Heart left ventricle (tissue), 16 donors: ENCODE measurements around the gene MAPKAP1. TPM values are rescaled to one million over a fixed set of nuclear protein-coding genes. Genes with fewer than 3 reads are reported as not detected.

Experiments used
- ATAC-seq, 4 donors: fragments of 200-7000 bp; cut with Tn5 transposase; one replicate each; pipeline ENCODE4 v1.9.1; 2020 to 2022; ENCODE audit warnings: moderate library complexity in 4 of 4, mild to moderate bottlenecking in 3 of 4, moderate number of reproducible peaks in 1 of 4
- DNase-seq, 5 donors: peaks; one replicate each; pipeline ENCODE4 v3.0.0-alpha.2; 2020
- H3K27ac ChIP-seq, 12 donors: fragments of 200-600 bp; sonication (generic) in 4 of 12; one replicate each; pipeline versions ENCODE4 v1.5.0 to v1.8.0; 2016 to 2022; ENCODE audit warnings: mild to moderate bottlenecking in 2 of 12
- H3K27me3 ChIP-seq, 9 donors: fragments of 200-600 bp; sonication (generic) in 2 of 9; one replicate each; pipeline versions ENCODE4 v1.5.1 to v1.8.0; 2016 to 2022; ENCODE audit warnings: mild to moderate bottlenecking in 3 of 9
- H3K36me3 ChIP-seq, 9 donors: fragments of 200-600 bp; sonication (generic) in 2 of 9; one replicate each; pipeline versions ENCODE4 v1.5.0 to v1.8.0; 2018 to 2022; ENCODE audit warnings: mild to moderate bottlenecking in 2 of 9
- H3K4me1 ChIP-seq, 12 donors: fragments of 200-600 bp; sonication (generic) in 4 of 12; one replicate each; pipeline versions ENCODE4 v1.5.0 to v1.8.0; 2016 to 2022; ENCODE audit warnings: mild to moderate bottlenecking in 3 of 12
- H3K4me3 ChIP-seq, 12 donors: fragments of 200-600 bp; sonication (generic) in 4 of 12; one replicate each; pipeline versions ENCODE4 v1.5.0 to v1.8.0; 2017 to 2022; ENCODE audit warnings: mild to moderate bottlenecking in 9 of 12, moderate library complexity in 4 of 12
- H3K9me3 ChIP-seq, 12 donors: fragments of 200-600 bp; sonication (generic) in 4 of 12; one replicate each; pipeline versions ENCODE4 v1.5.0 to v1.8.0; 2016 to 2022; ENCODE audit warnings: mild to moderate bottlenecking in 1 of 12
- CTCF ChIP-seq, 12 donors: fragments of 200-600 bp; sonication (generic) in 4 of 12; IDR thresholded peaks; one replicate each; pipeline versions ENCODE4 v1.5.0 to v1.8.0; 2018 to 2022; ENCODE audit warnings: antibody characterized with exemption in 12 of 12, mild to moderate bottlenecking in 5 of 12
- POLR2A ChIP-seq, 2 donors: fragments of 450-650 bp; IDR thresholded peaks; one replicate each; pipeline ENCODE4 v1.6.1; 2017; ENCODE audit warnings: antibody characterized with exemption in 2 of 2, mild to moderate bottlenecking in 2 of 2, moderate library complexity in 2 of 2
- WGBS, 4 donors: extraction: QIAGEN DNeasy Blood & Tissue Kit in 2 of 4; methylation state at CpG; one replicate each; pipeline versions ENCODE4 v1.1.5 to v1.1.7; 2013 to 2018; 5-methylcytosine and 5-hydroxymethylcytosine counted together
- intact Hi-C, 10 donors: fragments of 100-400 bp; cut with DNase I; formaldehyde crosslinking; loops; one replicate each; pipeline versions ENCODE4 v1.11.1 to v1.14.2; 2022
- polyA plus RNA-seq, 2 donors: library from polyadenylated mRNA; stranded (reverse); fragments of 200-250 nt; gene quantifications; one replicate each; pipeline ENCODE4 v1.2.3, GENCODE V29; 2013
- total RNA-seq, 9 donors: library from RNA; depleted of rRNA in 2 of 9; stranded (reverse); fragments of >200 nt in 2 of 9; fragmentation: NEBNext Ultra II Directional in 3 of 9; extraction: Animal tissue kit (Norgen Biotek cat#: 25700) in 3 of 9; gene quantifications; one replicate each; pipeline versions ENCODE4 v1.1.0 to v1.2.4, GENCODE V29; 2016 to 2023
- donor health status: ischemic (EF 13 %, LVEDD 7.1; RV severe dilation, severe dysfunction).
- donor health status: healthy with polysubstance abuse.
- donor health status: DM: no; HTN: yes; CAD: no.
- donor health status: DM: no; HTN: no; CAD: no.
- donor health status: ischemic (EF 25% LVEDD 6.9; RV normal size, moderate dysfunction).
- donor health status: ischemic (EF 25% LVEDD 5.7; RV mildly dilated, moderate dysfunction).
- donor health status: healthy.
- donor health status: DM: yes; HTN: yes; CAD: no.
- donor health status: ischemic (EF 35%, LVEDD 5.7; RV mildly dilated, moderate dysfunction).
- donor health status: nonischemic (EF 11% LVEDD 7.7; RV severe dilation, severe dysfunction).
- donor health status: DM: yes; HTN: yes; CAD: no.
- donor health status: PGD.
- donor health status: ischemic (EF 29% LVEDD 5.4; RV normal size, mild dysfunction).
- donor health status: nonischemic (EF 23%, LVEDD 6.1; RV moderate dilation, normal function).

Gene MAPKAP1
- total and polyA plus RNA-seq, 11 donors, result 76.2 to 145 (median 124) TPM

GRCh38 chr9:125497906-125498305 lies 209.1 kb downstream of the MAPKAP1 start:
- H3K9me3 ChIP-seq, result peaks cover 0 to 9% (median 0%) of the 10 kb centered on the region in 12 donors
- TF ChIP-seq CTCF (IDR thresholded peaks at IDR 0.05) (no peak), POLR2A (IDR thresholded peaks at IDR 0.05) (no peak)
- no peaks in the 10 kb centered on the region for H3K4me1 ChIP-seq
- no peak overlapping the region for H3K4me3 ChIP-seq
- DNase-seq (no peak), ATAC-seq (no peak)
- intact Hi-C loops, result no loop called here
- no peak overlapping the region for H3K27ac ChIP-seq
- H3K27me3 ChIP-seq, result no peaks in the 10 kb centered on the region
- 41 to 56% (median 51%) methylated on average over 1 of the region's 1 CpG for WGBS, 4 donors
- H3K36me3 ChIP-seq, result peaks cover 0 to 11% (median 0%) of the 10 kb centered on the region in 9 donors

- Histone ChIP-seq H3K9me3 (peaks cover 0 to 9% (median 0%) of the 10 kb centered on the region in 12 donors), H3K4me1 (no peaks in the 10 kb centered on the region), H3K36me3 (peaks cover 0 to 11% (median 0%) of the 10 kb centered on the region in 9 donors), H3K4me3 (no peak overlapping the region), H3K27ac (no peak overlapping the region), H3K27me3 (no peaks in the 10 kb centered on the region)
- intact Hi-C loops, result no loop called here
- TF ChIP-seq POLR2A (IDR thresholded peaks at IDR 0.05) (no peak), CTCF (IDR thresholded peaks at IDR 0.05) (no peak)
- DNase-seq (no peak), ATAC-seq (no peak)
Measured at GRCh38 chr9:125497478-125497877, 209.5 kb downstream of the MAPKAP1 start.

DNA sequence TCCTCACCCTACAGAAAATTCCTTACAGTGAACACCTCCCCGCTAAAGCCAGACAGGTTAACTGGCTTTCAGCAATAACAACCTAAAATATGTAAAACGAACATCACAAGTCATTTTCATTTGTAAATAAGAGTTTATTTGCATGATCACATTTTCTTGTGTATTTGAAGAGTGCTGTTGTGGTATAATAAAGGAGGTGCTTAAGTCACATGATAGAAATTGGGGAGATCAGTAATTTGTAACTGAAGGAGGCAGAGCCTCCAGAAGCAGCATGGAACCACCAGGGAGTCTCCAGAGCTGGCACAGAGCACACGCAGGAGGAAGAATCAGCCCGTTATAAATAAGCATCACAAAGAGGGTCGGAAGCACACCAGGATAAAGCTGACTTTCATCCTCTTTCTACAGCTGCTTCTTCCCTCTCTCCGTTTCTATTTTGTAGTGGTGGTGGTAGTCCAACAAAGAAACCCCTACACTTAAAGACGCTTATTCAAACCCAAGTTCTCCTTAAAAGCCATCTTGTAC lies 210.6 kb downstream of the MAPKAP1 start:
- no peak for DNase-seq
- Histone ChIP-seq H3K27me3 (no peaks in the 10 kb centered on the region), H3K4me1 (no peaks in the 10 kb centered on the region), H3K4me3 (no peak overlapping the region), H3K27ac (no peak overlapping the region), H3K36me3 (peaks cover 0 to 6% (median 0%) of the 10 kb centered on the region in 9 donors), H3K9me3 (peaks cover 0 to 2% (median 0%) of the 10 kb centered on the region in 12 donors)
- intact Hi-C loops, result no loop called here
- 90 to 94% (median 91%) methylated on average over 7 of the region's 7 CpGs for WGBS, 4 donors
- no peak for TF ChIP-seq CTCF (IDR thresholded peaks at IDR 0.05)
- TF ChIP-seq POLR2A (IDR thresholded peaks at IDR 0.05), result no peak
- no peak for ATAC-seq

GRCh38 chr9:125495172-125496119 lies 211.6 kb downstream of the MAPKAP1 start:
- DNase-seq, result no peak
- no peak overlapping the region for H3K27ac ChIP-seq
- ATAC-seq, result no peak
- 84 to 93% (median 93%) methylated on average over 8 of the region's 8 CpGs for WGBS, 4 donors
- TF ChIP-seq CTCF (IDR thresholded peaks at IDR 0.05), result no peak
- TF ChIP-seq POLR2A (IDR thresholded peaks at IDR 0.05), result no peak
- peaks cover 0 to 6% (median 0%) of the 10 kb centered on the region in 9 donors for H3K36me3 ChIP-seq
- H3K4me1 ChIP-seq, result no peaks in the 10 kb centered on the region
- no peak overlapping the region for H3K4me3 ChIP-seq
- intact Hi-C loops, result no loop called here
- H3K27me3 ChIP-seq, result no peaks in the 10 kb centered on the region
- no peaks in the 10 kb centered on the region for H3K9me3 ChIP-seq
